ENCODE results near the gene ZMIZ1.
"Not testable (repeated sequence)": the region's sequence is repeated elsewhere in the genome, so short reads cannot be mapped to it uniquely, and the experiment has no call there.

ZMIZ1 gene

GRCh38 chr10:79270466-79271246 is 201.9 kb downstream of the ZMIZ1 start:
- DNase-seq = peak; percentile 63

GRCh38 chr10:79272353-79272752 is 203.6 kb downstream of the ZMIZ1 start:
- DNase-seq = no peak

- peak; percentile 42 for DNase-seq
These were observed 204.8 kb downstream of the ZMIZ1 start for GRCh38 chr10:79273604-79274003.

GRCh38 chr10:79274279-79275104 is 205.7 kb downstream of the ZMIZ1 start:
- DNase-seq = peak; percentile 86

GRCh38 chr10:79275105-79275430 is 206.3 kb downstream of the ZMIZ1 start:
- no peak for DNase-seq

- DNase-seq = peak; percentile 31
These were observed 206.7 kb downstream of the ZMIZ1 start for GRCh38 chr10:79275431-79275851.

GRCh38 chr10:79277579-79278269 is 209.0 kb downstream of the ZMIZ1 start:
- no peak for DNase-seq

GRCh38 chr10:79279047-79279446 is 210.3 kb downstream of the ZMIZ1 start:
- DNase-seq = not testable (repeated sequence)

GRCh38 chr10:79280956-79281355 is 212.2 kb downstream of the ZMIZ1 start:
- DNase-seq = no peak

- peak; percentile 27 for DNase-seq
These were observed 213.6 kb downstream of the ZMIZ1 start for GRCh38 chr10:79282388-79282787.

GRCh38 chr10:79283616-79284015 is 214.8 kb downstream of the ZMIZ1 start:
- no peak for DNase-seq

GRCh38 chr10:79284158-79284871 is 215.5 kb downstream of the ZMIZ1 start:
- no peak for DNase-seq

- no peak for DNase-seq
These were observed 216.8 kb downstream of the ZMIZ1 start for GRCh38 chr10:79285315-79286197.

- DNase-seq = peak; percentile 60
These were observed 217.7 kb downstream of the ZMIZ1 start for GRCh38 chr10:79286318-79286951.

- DNase-seq = no peak
These were observed 219.4 kb downstream of the ZMIZ1 start for GRCh38 chr10:79287973-79288723.

GRCh38 chr10:79289801-79290200 is 221.0 kb downstream of the ZMIZ1 start:
- no peak for DNase-seq

GRCh38 chr10:79292026-79292766 is 223.4 kb downstream of the ZMIZ1 start:
- DNase-seq = no peak

GRCh38 chr10:79292891-79293746 is 224.4 kb downstream of the ZMIZ1 start:
- peak; percentile 33 for DNase-seq

Data from fibroblast of skin of scalp (primary cell).